Gastroesophageal sphincter (tissue), 3 donors: Measurements from ENCODE around the gene GLRA3.
"Not testable (repeated sequence)": the region's sequence is repeated elsewhere in the genome, so short reads cannot be mapped to it uniquely, and the experiment has no call there.

Experiments used
- EP300 ChIP-seq: sonication (generic); formaldehyde crosslinking; IDR thresholded peaks from one replicate; pipeline ENCODE4 v1.6.1; 2017; ENCODE audit warnings: antibody characterized with exemption, mild to moderate bottlenecking
- POLR2AphosphoS5 ChIP-seq: sonication (generic); formaldehyde crosslinking; IDR thresholded peaks from one replicate; pipeline ENCODE4 v1.6.1; 2017; ENCODE audit warnings: antibody characterized with exemption
- TF ChIP-seq, protein P1 (sequence below), 4 experiments: fragments of 200-600 bp in 2 of 4; fragments of 450-650 bp in 2 of 4; sonication (generic) in 1 of 4; IDR thresholded peaks; one replicate each; pipeline ENCODE4 v1.5.1; 2017 to 2019; ENCODE audit warnings: antibody characterized with exemption in 4 of 4, mild to moderate bottlenecking in 2 of 4, moderate library complexity in 2 of 4

DNA sequence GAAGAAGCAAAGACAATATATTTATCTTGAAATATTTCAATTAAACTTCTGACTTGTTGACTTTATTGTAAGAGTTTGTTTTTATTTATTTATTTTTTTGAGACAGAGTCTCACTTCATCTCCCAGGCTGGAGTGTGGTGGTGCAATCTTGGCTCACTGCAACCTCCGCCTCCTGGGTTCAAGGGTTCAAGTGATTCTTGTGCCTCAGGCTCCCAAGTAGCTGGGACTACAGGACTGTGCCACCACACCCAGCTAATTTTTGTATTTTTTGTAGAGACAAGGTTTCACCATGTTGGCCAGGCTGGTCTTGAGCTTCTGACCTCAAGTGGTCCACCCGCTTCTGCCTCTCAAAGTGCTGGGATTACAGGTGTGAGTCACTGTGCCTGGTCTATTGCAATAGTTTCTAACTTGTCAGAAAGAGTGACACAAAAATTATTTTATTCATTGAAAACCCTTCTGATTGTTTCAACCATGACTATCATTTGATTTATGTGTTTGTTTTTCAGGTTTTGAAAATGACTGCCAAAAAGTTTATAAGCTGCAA is 199.1 kb downstream of the GLRA3 start:
- TF ChIP-seq POLR2AphosphoS5, EP300: not testable (repeated sequence)
- TF ChIP-seq, protein P1, sequence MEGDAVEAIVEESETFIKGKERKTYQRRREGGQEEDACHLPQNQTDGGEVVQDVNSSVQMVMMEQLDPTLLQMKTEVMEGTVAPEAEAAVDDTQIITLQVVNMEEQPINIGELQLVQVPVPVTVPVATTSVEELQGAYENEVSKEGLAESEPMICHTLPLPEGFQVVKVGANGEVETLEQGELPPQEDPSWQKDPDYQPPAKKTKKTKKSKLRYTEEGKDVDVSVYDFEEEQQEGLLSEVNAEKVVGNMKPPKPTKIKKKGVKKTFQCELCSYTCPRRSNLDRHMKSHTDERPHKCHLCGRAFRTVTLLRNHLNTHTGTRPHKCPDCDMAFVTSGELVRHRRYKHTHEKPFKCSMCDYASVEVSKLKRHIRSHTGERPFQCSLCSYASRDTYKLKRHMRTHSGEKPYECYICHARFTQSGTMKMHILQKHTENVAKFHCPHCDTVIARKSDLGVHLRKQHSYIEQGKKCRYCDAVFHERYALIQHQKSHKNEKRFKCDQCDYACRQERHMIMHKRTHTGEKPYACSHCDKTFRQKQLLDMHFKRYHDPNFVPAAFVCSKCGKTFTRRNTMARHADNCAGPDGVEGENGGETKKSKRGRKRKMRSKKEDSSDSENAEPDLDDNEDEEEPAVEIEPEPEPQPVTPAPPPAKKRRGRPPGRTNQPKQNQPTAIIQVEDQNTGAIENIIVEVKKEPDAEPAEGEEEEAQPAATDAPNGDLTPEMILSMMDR (IDR thresholded peaks at IDR 0.05) = not testable (repeated sequence)
